A673 (cell line): ENCODE measurements around the gene MFRP. TPM values are rescaled to one million over a fixed set of nuclear protein-coding genes. Genes with fewer than 3 reads are reported as not detected.

Experiments used
- BruUV-seq: library from RNA; stranded (reverse); fragments of 400-500 nt; replicated peaks from 2 replicates; lab custom pipeline; 2021; lab: Mats Ljungman, UMichigan
- CTCF ChIA-PET: fragments of 300-600 bp; sonication (Branson Sonifier 250); formaldehyde crosslinking; loops from one replicate; lab custom pipeline; 2022; ENCODE audit warnings: antibody characterized with exemption; lab: Charles Lee
- POLR2A ChIA-PET: fragments of 300-600 bp; sonication (Branson Sonifier 250); formaldehyde crosslinking; loops from one replicate; lab custom pipeline; 2022; ENCODE audit warnings: antibody characterized with exemption; ENCODE audit not compliant: low non-redundant PET; lab: Charles Lee
- DNase-seq: peaks from one replicate; pipeline ENCODE4 v3.0.0-alpha.2; 2015; ENCODE audit warnings: low spot score
- H3K27ac ChIP-seq: fragments of 200-600 bp; sonication (generic); 2 replicates; pipeline ENCODE4 v1.5.1; 2016; ENCODE audit warnings: mixed run types, low read depth, mild to moderate bottlenecking, mixed read lengths, antibody characterized with exemption, low read length; ENCODE audit not compliant: poor library complexity, severe bottlenecking
- H3K27me3 ChIP-seq: fragments of 200-600 bp; sonication (generic); replicated peaks from 2 replicates; pipeline ENCODE4 v1.6.1; 2017; ENCODE audit warnings: mixed run types, low read depth, mild to moderate bottlenecking, mixed read lengths, antibody characterized with exemption, low read length; ENCODE audit not compliant: insufficient read depth, poor library complexity
- H3K36me3 ChIP-seq: fragments of 200-600 bp; sonication (generic); 2 replicates; pipeline ENCODE4 v1.6.1; 2016; ENCODE audit warnings: mixed run types, mild to moderate bottlenecking, mixed read lengths, antibody characterized with exemption, low read length; ENCODE audit not compliant: insufficient read depth, poor library complexity, severe bottlenecking
- H3K4me1 ChIP-seq: fragments of 200-600 bp; sonication (generic); 2 replicates; pipeline ENCODE4 v1.6.1; 2017; ENCODE audit warnings: mixed run types, mild to moderate bottlenecking, mixed read lengths, antibody characterized with exemption, low read length; ENCODE audit not compliant: insufficient read depth, poor library complexity, severe bottlenecking
- H3K4me3 ChIP-seq: fragments of 200-600 bp; sonication (generic); 2 replicates; pipeline ENCODE4 v1.5.1; 2016; ENCODE audit warnings: low read depth, mixed run types, mild to moderate bottlenecking, mixed read lengths, low read length; ENCODE audit not compliant: poor library complexity, severe bottlenecking
- H3K9me3 ChIP-seq: fragments of 200-600 bp; sonication (generic); 2 replicates; pipeline ENCODE4 v1.6.1; 2016; ENCODE audit warnings: mixed run types, low read depth, mild to moderate bottlenecking, mixed read lengths, antibody characterized with exemption, low read length; ENCODE audit not compliant: poor library complexity, severe bottlenecking
- EZH2 ChIP-seq: fragments of 200-600 bp; sonication (generic); IDR thresholded peaks from 2 replicates; pipeline ENCODE4 v1.6.1; 2017; ENCODE audit warnings: borderline replicate concordance, low read depth, mild to moderate bottlenecking, mixed read lengths, antibody characterized with exemption, low read length; ENCODE audit not compliant: poor library complexity, severe bottlenecking
- intact Hi-C: fragments of 100-400 bp; cut with micrococcal nuclease; formaldehyde crosslinking; loops from one replicate; pipeline ENCODE4 v1.10.0; 2022; ENCODE audit not compliant: unreplicated experiment
- total RNA-seq: library from RNA; stranded (reverse); gene quantifications from 2 replicates; pipeline ENCODE4 v1.2.3, GENCODE V29; 2021
- TF ChIP-seq, protein P1 (sequence below): fragments of 300-800, 200-600 bp; sonication (generic); conservative IDR thresholded peaks from 2 replicates; pipeline ENCODE4 v1.5.1; 2017; ENCODE audit warnings: low read depth, mild to moderate bottlenecking, antibody characterized with exemption, low read length, moderate library complexity, mixed read lengths

Gene MFRP
- total RNA-seq, 1 experiment from 2014 or later, result not detected

DNA sequence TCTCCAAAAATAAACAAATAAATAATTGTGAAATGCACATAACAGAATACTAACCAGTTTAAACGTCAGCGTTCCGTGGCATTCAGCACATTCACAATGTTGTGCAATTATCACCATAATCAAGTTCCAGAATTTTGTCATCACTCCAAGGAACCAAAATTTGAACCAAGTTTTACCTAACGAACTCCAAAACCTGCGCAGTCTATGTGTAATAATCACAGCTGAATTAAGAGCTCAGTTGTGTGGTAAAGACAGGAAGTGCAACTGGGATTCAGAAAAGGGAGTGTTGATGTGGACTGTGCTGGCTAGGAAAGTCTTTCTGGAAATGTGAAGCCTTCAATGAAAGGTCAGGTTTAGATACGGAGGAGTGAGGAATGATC, 24.2 kb downstream of the MFRP start:
- TF ChIP-seq, protein P1, sequence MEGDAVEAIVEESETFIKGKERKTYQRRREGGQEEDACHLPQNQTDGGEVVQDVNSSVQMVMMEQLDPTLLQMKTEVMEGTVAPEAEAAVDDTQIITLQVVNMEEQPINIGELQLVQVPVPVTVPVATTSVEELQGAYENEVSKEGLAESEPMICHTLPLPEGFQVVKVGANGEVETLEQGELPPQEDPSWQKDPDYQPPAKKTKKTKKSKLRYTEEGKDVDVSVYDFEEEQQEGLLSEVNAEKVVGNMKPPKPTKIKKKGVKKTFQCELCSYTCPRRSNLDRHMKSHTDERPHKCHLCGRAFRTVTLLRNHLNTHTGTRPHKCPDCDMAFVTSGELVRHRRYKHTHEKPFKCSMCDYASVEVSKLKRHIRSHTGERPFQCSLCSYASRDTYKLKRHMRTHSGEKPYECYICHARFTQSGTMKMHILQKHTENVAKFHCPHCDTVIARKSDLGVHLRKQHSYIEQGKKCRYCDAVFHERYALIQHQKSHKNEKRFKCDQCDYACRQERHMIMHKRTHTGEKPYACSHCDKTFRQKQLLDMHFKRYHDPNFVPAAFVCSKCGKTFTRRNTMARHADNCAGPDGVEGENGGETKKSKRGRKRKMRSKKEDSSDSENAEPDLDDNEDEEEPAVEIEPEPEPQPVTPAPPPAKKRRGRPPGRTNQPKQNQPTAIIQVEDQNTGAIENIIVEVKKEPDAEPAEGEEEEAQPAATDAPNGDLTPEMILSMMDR, result peak; percentile 17; the same call in 1 of the 2 replicates
- TF ChIP-seq EZH2, result no peak
- intact Hi-C loops, result loop anchor here (5.0 kb wide), 2 partner anchors 115 to 220 kb away; partner anchors contain the start of genes CBL and DPAGT1
- POLR2A ChIA-PET, result interaction anchor here (0.6 to 1.8 kb wide), 2 partner anchors 12 to 306 kb away, joined by 3 to 4 read pairs; partner anchors contain the start of gene RNF26

DNA sequence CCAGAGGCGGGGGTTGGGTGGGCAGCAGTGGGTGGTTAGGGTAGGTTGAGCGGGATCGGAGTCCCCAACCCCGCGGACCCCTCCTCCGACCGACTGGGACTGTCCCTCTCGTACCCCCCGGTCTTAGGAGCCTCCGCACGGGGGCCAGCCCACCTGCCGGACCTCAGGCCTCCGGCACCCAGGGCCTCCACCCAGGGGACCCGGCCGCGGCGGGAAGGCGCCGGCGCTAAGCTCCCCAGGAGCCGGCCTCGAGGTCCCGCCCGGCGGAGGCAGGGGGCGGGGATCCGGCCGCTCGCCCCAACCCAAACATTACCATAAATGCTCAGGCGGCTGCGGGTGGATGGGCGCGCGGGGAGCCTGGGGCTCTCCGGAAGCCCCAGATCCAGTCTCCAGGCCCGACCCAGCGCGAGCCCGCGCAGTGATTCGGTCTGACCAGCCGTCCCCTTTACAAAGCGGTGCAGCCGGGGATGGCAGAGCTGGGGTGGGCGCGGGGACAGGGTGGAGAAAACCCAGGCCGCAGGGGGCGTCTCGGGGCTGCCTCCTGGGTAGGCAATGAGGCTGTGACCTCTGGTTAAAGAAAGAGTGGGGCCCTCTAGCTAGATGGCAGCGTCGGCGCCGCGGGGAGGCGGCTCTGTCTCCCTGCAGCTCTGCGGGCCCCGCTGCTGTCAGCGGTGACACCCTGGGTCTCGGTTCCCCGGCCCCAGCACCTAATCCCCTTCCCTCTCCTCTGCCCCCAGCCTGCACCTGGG, 25.6 kb downstream of the MFRP start:
- ChIA-PET POLR2A (interaction anchor here (0.6 to 1.8 kb wide), 2 partner anchors 13 to 234 kb away, joined by 4 to 7 read pairs; partner anchors contain the start of gene RNF26), CTCF (interaction anchor here (0.9 to 3.0 kb wide), 3 partner anchors 18 to 154 kb away, joined by 3 to 33 read pairs (median 3); partner anchors contain the start of gene CBL)
- peak overlapping the region; percentile 47 for H3K4me3 ChIP-seq
- no peaks in the 10 kb centered on the region for H3K36me3 ChIP-seq
- no peak for TF ChIP-seq EZH2
- TF ChIP-seq, protein P1, result no peak
- H3K27me3 ChIP-seq, result no peaks in the 10 kb centered on the region
- peak overlapping the region; percentile 68 for H3K27ac ChIP-seq
- DNase-seq, result peak; percentile 55
- intact Hi-C loops, result loop anchor here (5.0 kb wide), 2 partner anchors 114 to 219 kb away; partner anchors contain the start of genes CBL and DPAGT1
- no TSS peak for BruUV-seq
- H3K4me1 ChIP-seq, result peaks cover 18% of the 10 kb centered on the region
- H3K9me3 ChIP-seq, result no peaks in the 10 kb centered on the region

More for the DNA sequence above, 24.2 kb downstream of the MFRP start:
- H3K36me3 ChIP-seq, result no peaks in the 10 kb centered on the region
- H3K9me3 ChIP-seq, result no peaks in the 10 kb centered on the region
- CTCF ChIA-PET, result interaction anchor here (3.0 kb wide), 1 partner anchor 16 kb away, joined by 33 read pairs; no protein-coding TSS in a partner anchor
- DNase-seq, result no peak
- H3K27me3 ChIP-seq, result no peaks in the 10 kb centered on the region
- H3K4me3 ChIP-seq, result no peak overlapping the region
- no TSS peak for BruUV-seq
- H3K4me1 ChIP-seq, result peaks cover 12% of the 10 kb centered on the region
- H3K27ac ChIP-seq, result no peak overlapping the region

DNA sequence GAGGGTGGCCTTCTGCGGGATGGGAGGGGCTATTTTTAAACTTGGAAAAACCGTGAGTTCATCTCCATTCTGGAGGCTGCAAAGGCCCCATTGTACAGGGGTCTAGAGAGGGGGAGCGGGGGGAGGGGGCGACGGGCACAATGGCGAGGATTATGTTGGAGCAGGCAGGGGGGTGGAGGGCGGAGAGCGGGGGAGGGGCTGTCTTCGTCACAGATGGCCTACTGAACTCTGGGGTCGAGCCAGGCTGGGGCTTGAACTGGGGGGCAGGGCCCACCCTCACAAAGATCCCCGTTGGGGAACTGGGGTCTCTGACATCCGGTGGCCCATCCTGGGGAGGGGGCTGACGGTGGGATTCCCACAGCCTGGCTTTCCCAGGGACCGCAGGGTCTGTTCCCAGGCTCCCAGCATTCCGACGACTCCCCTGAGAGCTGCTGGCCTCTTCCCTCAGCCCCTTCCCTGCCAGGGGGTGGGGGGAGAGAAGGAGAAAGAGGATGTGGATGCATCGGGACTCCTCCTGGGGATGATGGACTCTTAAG, 26.2 kb downstream of the MFRP start:
- H3K9me3 ChIP-seq, result no peaks in the 10 kb centered on the region
- H3K27ac ChIP-seq, result peak overlapping the region; percentile 68
- H3K27me3 ChIP-seq, result no peaks in the 10 kb centered on the region
- no peaks in the 10 kb centered on the region for H3K36me3 ChIP-seq
- intact Hi-C loops, result loop anchor here (5.0 kb wide), 2 partner anchors 113 to 218 kb away; partner anchors contain the start of genes CBL and DPAGT1
- no TSS peak for BruUV-seq
- peaks cover 24% of the 10 kb centered on the region for H3K4me1 ChIP-seq
- ChIA-PET CTCF (interaction anchor here (1.7 to 3.0 kb wide), 2 partner anchors 18 to 36 kb away, joined by 6 to 33 read pairs; no protein-coding TSS in a partner anchor), POLR2A (no interaction called here)
- no peak for TF ChIP-seq EZH2
- TF ChIP-seq, protein P1, result no peak
- peak overlapping the region; percentile 47 for H3K4me3 ChIP-seq
- no peak for DNase-seq
